Cerebellar cortex (tissue), 1 donor: Measurements from ENCODE around the gene CEP85L.

Experiments
- DNase-seq: peaks from one replicate; pipeline ENCODE4 v3.0.0-alpha.2; 2015; ENCODE audit warnings: low spot score

Gene CEP85L

DNA sequence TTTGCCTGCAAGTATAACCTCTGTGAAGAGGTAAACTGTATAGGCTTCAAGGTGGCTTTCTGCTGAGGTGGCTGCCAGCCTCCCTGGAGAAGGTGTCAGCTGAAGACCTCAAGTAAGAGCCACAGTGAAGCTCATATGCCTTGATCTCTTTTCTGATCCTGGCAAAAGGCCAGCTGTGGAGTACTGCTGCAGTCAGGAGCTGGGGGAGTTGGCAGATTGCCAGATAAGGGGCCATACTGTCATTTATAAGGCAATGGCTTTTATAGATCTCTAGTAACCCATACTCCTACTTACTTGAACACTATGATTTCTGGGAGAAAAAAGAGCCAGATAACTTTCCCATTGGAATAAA lies 8.8 kb upstream of the CEP85L start:
- peak; percentile 13 for DNase-seq

- DNase-seq = no peak
Observed at GRCh38 chr6:118659513-118660217, 8.3 kb upstream of the CEP85L start.

DNA sequence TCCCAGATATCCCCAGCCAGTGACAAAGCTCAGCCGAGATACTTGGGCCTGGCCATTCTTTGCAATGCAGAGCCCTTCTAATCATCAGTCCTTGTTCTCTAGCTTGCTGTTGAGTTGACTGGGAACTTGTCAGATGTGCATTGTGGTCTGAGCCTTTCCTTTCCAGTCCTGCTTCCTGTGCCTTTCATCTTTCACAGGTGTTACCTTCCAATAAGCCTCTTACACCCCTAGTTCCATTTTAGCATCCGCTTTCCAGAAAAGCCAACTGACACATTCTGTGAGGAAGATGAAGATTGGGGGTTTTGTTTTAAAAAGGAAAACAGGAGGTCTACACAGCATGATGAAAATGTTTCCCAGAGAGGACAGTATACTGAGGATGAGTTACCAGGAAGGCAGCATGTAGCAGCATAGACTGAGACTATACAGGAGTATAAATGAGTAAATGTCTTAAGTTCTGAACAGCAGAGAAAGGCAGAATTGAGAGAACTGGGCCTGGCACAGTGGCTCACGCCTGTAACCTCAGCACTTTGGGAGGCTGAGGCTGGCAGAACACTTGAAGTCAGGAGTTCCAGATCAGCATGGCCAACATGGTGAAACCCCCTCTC lies 5.6 kb upstream of the CEP85L start:
- DNase-seq = no peak

- DNase-seq = peak; percentile 31
Observed at GRCh38 chr6:118652051-118652615, 742 bp upstream of the CEP85L start.

DNA sequence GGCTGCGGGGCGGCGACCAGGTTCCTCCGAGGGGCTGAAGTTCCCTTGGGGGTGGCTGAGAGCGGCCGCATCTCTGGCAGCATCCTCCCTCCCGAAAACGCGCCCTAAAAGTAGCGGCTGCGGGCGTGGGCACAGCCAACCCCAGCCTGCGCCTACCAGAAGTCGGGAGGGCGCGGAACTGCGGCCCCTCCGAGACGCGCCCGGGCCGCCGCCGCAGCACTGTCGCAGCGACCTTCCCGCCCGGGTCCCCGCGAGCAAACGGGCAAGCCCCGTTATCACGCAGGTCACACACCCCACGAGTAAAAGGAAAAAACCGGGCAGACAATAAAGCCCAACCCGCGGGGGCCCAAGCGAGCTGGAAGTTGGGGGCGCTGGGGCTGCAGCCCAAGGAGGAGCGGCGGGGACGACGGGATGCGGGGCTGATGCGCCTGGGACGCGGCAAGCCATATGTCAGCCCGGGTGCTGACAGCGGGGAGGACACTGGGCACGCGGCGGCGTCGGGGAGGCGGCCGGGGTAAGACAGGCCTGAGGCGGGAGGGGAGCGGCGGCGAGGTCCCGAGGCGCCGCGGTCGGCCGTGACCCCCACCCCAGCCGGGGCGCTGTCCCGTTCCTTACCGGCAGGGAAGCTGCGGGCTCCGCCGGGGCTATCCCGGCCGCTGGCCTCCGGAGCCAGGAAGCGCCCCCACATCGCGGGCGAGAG lies 659 bp downstream of the CEP85L start:
- peak; percentile 22 for DNase-seq

- DNase-seq = peak; percentile 42
Observed at GRCh38 chr6:118649918-118650581, 1.3 kb downstream of the CEP85L start.

- DNase-seq = no peak
Observed at GRCh38 chr6:118648866-118649554, 2.4 kb downstream of the CEP85L start.

GRCh38 chr6:118646977-118647376 lies 4.4 kb downstream of the CEP85L start:
- no peak for DNase-seq

GRCh38 chr6:118645395-118645794 lies 6.0 kb downstream of the CEP85L start:
- no peak for DNase-seq

DNA sequence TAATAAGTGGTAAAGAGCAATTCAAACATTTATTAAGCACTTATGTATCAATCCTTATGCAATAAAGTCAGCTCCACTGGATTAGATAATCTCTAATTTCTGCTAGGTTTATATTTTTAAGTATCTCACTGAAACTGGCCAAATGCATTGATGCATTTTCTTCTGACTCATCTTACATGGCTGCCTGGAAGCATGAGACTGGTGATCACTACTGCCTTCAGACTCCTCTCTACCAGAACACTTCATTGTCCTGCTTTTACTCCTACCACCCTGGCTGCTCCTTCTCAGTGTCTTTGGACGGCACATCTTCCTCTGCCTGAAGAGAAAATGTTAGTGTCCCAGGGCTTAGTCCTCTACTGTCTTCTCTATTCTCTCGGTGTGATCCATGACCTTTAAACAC lies 7.4 kb downstream of the CEP85L start:
- DNase-seq = no peak

GRCh38 chr6:118641042-118641441 lies 10.3 kb downstream of the CEP85L start:
- no peak for DNase-seq

DNA sequence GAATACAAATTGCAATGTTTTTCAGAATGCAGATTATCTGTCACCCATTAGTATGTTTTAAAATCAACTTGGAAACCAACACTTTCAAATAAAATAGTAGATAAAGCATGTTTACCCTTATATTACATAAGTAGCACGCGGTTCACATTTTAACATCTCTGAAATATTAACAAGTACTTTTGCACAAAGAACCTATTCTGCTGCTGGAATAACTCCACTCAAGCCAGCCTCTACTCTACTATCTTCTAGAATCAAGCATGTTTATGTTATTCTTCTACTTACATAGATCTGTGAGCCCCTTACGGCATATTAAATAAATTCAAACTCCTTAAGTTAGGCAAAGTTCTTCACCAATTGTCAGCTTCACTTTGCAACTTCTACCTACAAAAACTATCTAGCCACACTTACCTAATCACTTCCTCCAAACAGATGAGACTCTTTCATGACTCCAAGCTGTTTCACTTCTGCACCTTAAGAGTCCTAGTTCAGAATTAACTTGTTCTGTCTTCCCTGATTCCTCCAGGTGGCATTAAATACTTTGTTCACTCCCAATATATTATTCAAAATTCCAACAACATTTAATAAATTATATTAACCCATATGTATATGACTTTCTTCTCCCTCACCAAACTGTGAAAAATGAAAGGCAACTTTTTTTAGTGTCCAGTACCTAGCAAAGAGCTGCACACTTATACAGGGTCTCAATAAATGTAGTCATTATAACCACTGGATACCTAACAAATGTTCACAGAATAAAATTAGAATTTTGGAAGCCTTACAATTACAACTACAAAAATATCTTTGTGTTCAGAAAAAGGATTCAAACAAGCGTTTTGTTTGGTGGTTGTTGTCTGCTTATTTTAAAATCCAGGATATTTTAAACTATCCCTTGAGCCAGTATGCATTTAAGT lies 12.1 kb downstream of the CEP85L start:
- no peak for DNase-seq

DNA sequence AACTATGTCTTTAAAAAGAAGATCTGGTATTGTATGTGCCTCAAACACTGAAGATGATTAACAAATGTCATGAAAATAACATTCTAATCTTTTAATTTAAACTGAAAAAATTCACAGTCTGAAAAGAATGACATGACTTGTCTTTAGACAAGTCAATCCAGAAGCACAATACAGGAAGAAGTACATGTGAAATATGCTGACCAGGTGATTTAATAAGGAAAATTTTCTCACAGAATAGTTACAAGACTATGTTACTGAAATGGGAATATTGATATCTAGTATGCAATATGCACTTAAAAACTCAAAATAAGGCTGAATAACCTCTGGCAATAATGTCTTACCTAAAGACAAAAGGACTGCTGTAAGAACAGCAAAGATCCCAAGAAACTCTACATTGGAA lies 13.1 kb downstream of the CEP85L start:
- no peak for DNase-seq

DNA sequence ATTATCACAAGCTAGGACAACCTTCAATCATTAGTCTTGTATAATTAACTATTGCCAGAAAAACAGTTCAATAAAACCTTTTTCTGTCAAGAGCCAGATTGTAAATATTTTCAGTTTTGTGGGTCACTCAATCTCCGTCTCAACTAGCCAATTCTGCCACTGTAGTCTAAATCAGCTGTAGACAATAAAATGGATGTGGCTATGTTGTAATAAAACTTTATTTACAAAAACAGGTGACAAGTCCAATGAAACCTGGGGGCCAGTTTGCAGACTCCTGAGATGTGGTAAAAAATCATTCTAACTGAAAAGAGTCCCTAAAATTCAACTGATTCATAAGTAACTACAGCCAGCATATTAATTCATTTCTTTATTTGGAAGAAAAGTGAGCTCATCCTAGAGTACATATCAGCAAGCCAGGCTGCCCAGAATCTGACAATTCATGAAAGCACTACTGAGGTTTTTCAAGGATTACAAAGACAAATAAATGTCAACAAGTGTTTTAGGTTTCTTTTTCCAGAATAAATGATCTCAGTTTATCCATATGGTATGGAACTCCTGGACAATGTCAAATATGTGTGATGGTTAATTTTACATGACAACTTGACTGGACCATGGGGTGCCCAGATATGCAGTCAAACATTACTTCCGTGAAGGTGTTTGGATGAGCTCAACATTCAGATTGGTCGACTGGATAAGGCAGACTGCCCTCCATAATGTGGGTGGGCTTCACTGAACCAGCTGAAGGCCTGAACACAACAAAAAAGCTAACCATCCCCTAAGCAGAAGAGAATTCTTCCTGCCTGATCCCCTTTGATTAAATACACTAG lies 15.3 kb downstream of the CEP85L start:
- no peak for DNase-seq

DNA sequence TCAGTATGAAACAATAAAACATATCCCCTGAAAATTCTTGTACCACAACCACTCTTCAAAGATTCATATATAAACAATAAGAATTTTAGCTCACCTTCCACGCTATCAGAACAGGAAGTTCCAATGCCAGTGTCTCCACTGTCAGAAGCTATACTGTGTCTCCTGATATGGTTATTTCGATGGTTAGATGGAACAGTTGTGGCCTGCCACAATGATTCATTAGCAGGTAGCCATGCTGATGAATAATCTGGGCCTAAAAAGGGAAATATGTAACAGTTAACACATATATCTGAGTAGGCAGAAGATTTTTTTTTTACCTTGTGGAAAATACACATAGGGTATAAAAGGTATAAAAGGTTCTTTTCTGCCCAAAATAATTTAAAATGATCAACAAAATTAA lies 19.0 kb downstream of the CEP85L start:
- no peak for DNase-seq

GRCh38 chr6:118630923-118631322 lies 20.5 kb downstream of the CEP85L start:
- no peak for DNase-seq

GRCh38 chr6:118630067-118630466 lies 21.3 kb downstream of the CEP85L start:
- DNase-seq = no peak

GRCh38 chr6:118627724-118628123 lies 23.7 kb downstream of the CEP85L start:
- DNase-seq = no peak

DNA sequence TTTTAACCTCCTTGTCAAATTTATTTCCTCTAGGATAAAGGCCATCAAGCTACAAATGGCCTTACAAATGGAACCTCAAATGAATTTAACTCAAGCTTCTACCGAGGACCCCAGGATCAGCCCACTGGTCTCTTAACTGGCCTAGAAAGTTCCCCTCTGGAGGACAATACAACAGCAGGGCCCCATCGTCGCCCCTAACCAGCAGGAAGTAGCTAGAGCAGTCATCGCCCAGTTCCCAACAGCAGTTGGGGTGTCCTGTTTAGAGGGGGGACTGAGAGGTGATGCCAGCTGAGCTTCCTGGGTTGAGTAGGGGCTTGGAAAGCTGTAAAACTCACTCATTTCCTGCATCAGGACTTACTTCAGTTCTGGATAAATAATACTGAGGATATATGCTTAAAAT lies 25.6 kb downstream of the CEP85L start:
- no peak for DNase-seq
